NCI-H226 (cell line): ENCODE results near the gene LARGE1.
"Not testable (repeated sequence)": the region's sequence is repeated elsewhere in the genome, so short reads cannot be mapped to it uniquely, and the experiment has no call there.

Experiments used
- DNase-seq: peaks from one replicate; pipeline ENCODE4 v3.0.0-alpha.2; 2015

Gene LARGE1

GRCh38 chr22:33579448-33580093 lies 340.7 kb downstream of the LARGE1 start:
- no peak for DNase-seq

GRCh38 chr22:33578752-33579151 lies 341.5 kb downstream of the LARGE1 start:
- no peak for DNase-seq

DNA sequence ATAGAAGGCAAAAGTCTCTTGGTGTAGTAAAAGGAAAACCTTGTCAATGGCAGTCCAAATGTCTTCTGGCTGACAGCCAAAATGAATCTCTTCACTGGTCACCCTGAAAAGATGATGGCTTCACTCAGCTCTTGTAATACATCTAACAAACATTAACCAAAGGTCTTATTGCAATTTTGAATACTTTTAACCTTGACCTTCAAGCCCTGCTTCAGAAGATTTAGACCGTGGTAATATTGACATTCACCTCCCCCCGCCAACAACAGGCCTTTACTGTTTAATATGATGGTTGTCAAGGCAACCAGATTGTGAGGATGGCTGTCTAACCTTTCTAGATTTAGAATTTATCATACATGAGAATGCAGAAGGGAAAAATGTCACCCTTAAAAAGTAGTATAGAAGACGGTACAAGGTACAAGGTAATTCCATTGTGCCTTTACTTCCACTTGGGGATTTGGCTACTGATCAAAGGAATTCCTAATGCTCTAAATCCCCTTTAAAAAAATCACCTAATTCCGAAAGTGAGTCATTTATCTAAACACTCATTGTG lies 342.3 kb downstream of the LARGE1 start:
- no peak for DNase-seq

GRCh38 chr22:33576205-33576604 lies 344.1 kb downstream of the LARGE1 start:
- no peak for DNase-seq

DNA sequence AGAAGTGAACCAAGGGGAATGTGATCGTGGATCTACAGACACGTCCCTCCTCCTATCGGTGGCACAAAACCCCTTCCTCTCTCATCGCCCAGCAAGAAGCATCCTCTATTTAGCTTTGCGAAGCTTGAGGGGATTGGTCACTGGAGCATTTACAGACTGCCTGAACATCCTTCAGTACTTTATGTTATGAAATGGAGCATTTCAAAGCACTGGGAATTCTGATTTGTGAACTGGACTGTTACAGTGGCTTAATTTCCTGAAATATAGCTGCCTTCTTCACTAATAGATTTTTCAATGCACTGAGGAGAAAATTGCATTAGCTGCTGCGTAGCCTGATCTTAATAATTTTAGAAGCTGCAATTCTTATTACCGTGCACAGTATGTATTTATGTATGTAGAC lies 344.5 kb downstream of the LARGE1 start:
- DNase-seq: no peak

DNA sequence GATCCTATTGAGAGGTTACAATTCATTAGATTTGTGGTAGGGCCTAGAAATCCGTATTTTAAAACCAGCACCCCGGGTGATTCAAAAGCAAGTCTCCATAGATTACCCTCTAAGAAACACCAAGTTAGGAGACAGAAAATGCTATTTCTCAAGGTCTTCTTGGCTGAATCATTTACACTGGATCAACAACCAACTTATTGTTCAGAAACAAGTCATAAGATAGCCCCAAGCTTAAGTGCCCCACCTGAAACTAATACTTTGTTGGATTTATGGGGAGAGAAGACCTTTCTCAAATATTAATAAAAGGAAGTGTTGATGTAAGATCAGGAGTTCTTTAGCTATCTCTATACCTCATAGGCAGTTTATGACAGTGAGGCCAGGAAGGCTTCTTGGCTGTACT lies 345.2 kb downstream of the LARGE1 start:
- DNase-seq: no peak

- DNase-seq: no peak
Measured at GRCh38 chr22:33573479-33573878, 346.8 kb downstream of the LARGE1 start.

DNA sequence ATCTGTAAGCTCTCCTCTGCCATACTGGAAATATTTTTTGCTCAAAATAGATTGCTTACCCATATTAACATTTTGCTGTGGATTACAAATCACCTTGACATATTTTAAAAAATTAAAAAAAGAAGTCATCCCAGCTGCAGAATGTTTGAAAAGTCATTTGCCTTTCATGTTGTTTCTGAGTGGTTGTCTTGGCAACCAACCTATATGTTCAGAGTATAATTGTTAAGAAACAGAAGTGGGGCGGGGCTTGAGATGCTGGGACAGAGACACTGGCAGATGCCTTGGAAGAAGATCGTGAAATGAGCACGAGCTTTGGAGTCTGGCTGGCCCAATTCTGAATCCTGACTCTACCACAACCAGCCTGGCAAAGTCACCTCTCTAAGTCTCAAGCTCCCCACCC lies 348.2 kb downstream of the LARGE1 start:
- DNase-seq: no peak

- DNase-seq: no peak
Measured at GRCh38 chr22:33570110-33570509, 350.2 kb downstream of the LARGE1 start.

DNA sequence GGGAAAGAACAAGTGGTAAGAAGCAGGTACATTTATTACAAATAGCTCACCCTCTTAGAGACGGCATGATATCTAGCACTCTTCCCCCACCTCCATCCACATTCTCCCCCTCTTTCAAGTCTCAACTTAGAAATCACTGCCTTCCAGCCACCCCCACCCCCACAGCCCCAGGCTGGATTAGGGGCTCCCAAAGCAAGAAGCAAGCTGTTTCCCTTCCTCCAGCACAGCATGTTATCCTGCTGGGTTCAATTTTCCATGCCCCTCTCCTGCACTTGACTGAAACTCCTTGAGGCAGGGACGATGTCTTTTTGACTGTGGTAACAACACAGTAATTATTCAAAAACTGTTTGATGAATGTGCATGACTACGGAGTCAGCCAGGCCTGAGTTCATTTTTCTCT lies 350.7 kb downstream of the LARGE1 start:
- no peak for DNase-seq

- no peak for DNase-seq
Measured at GRCh38 chr22:33569018-33569417, 351.3 kb downstream of the LARGE1 start.

GRCh38 chr22:33566495-33566894 lies 353.8 kb downstream of the LARGE1 start:
- not testable (repeated sequence) for DNase-seq

DNA sequence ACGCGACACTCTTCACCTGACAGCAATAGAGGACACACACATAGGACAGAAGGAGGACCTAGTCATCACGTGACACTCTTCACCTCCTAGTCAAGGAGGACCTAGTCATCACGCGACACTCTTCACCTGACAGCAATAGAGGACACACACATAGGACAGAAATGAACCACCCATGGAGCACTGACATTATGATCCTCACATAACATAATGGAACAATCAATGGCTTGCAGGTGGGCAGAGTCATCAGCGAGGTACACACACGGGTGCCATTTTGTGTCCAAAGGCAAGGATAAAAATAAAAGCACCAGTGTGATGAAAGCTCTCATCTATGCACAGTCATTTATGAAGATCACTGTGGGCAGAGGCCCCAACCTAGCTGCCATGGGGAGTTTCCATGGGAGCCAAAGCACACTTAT lies 354.7 kb downstream of the LARGE1 start:
- no peak for DNase-seq

DNA sequence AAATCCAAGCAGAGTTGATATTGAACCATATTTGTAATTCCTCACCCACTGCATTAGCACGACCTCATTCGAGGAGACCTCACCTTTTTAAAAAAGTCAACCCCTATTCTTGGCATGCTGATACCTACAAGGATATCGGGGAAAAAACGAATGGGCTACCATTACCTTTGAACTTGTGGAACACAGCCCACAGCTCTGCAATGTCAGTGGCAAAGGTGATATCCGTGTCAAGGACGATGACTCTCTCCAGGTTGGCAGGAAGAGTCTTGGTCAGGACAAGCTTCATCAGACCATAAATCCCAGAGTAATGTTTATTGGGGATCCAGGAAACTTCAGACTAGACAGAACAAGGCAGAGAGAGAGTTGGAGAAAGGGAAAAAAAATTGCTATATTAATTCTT lies 355.6 kb downstream of the LARGE1 start:
- DNase-seq: no peak

- DNase-seq: no peak
Measured at GRCh38 chr22:33563220-33563964, 356.9 kb downstream of the LARGE1 start.

- DNase-seq: no peak
Measured at GRCh38 chr22:33562501-33562900, 357.8 kb downstream of the LARGE1 start.

- DNase-seq: no peak
Measured at GRCh38 chr22:33561149-33561807, 359.0 kb downstream of the LARGE1 start.

GRCh38 chr22:33557836-33558235 lies 362.4 kb downstream of the LARGE1 start:
- DNase-seq: no peak

- no peak for DNase-seq
Measured at GRCh38 chr22:33555814-33556522, 364.3 kb downstream of the LARGE1 start.

GRCh38 chr22:33553493-33553892 lies 366.8 kb downstream of the LARGE1 start:
- DNase-seq: no peak

DNA sequence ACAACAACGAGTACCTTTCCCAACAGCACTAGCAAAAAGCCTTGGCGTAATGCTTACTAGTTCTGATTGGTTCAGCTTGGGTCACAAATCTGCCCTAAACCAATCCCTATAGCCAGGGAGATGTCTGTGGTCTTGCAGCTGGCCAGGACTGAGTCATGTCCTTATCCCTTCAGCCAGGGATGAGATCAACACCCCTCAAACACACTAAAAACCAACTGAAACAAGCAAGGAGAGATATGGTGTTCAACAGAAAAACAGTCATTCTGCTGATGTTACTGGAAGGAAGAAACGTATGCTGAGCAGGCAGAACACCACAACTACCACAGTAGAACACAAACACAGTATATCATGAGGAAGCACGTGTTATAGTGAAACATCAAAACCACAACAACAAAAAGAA lies 375.6 kb downstream of the LARGE1 start:
- no peak for DNase-seq

DNA sequence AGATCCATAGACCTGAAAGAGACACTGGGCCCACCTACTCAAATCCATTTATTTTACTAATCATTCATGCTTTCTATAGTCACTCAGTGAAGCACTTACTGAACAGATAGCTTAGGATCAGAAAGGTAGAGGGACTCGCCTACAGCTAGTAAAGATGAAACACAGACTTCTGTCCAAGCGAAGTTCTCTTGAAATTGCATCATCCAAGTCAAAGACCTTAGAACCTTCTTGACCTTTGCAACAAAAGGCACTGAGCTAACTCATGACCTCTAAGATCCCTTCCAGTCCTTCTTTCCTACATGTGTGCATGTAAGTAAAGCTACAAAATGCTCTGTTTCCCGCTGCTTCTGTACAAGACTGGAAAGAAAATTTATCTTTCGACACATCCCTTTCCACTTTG lies 377.6 kb downstream of the LARGE1 start:
- DNase-seq: no peak

GRCh38 chr22:33542153-33542552 lies 378.1 kb downstream of the LARGE1 start:
- no peak for DNase-seq
